MCF 10A (cell line): ENCODE measurements around the gene EFCAB12. TPM values are rescaled to one million over a fixed set of nuclear protein-coding genes. Genes with fewer than 3 reads are reported as not detected.

Source experiments
- BruUV-seq: library from RNA; stranded (reverse); fragments of 400-500 nt; replicated peaks from 2 replicates; lab custom pipeline; 2021; lab: Mats Ljungman, UMichigan
- CTCF ChIA-PET: fragments of 300-600 bp; sonication (Branson Sonifier 250); formaldehyde crosslinking; extraction: SDS; loops from one replicate; lab custom pipeline; 2021; ENCODE audit warnings: antibody characterized with exemption, inconsistent platforms; lab: Yijun Ruan, JAX
- POLR2A ChIA-PET: fragments of 300-600, 350-650 bp; sonication (Branson Sonifier 250); formaldehyde crosslinking; extraction: SDS; loops from one replicate; lab custom pipeline; 2020; ENCODE audit warnings: antibody characterized with exemption, inconsistent platforms; lab: Yijun Ruan, JAX
- DNase-seq: peaks from one replicate; pipeline ENCODE4 v3.0.0-alpha.2; 2018; ENCODE audit not compliant: unreplicated experiment
- H3K27ac Mint-ChIP-seq: one replicate; pipeline ENCODE4 v1.8.0; 2022; ENCODE audit warnings: mild to moderate bottlenecking, low read depth, mixed read lengths; ENCODE audit not compliant: unreplicated experiment
- H3K27me3 Mint-ChIP-seq: one replicate; pipeline ENCODE4 v1.8.0; 2022; ENCODE audit warnings: mixed read lengths; ENCODE audit not compliant: insufficient read depth, unreplicated experiment
- H3K36me3 Mint-ChIP-seq: one replicate; pipeline ENCODE4 v1.8.0; 2022; ENCODE audit warnings: mild to moderate bottlenecking, moderate library complexity, mixed read lengths; ENCODE audit not compliant: insufficient read depth, unreplicated experiment
- H3K4me1 Mint-ChIP-seq: one replicate; pipeline ENCODE4 v1.8.0; 2022; ENCODE audit warnings: mixed read lengths; ENCODE audit not compliant: insufficient read depth, unreplicated experiment
- H3K4me3 Mint-ChIP-seq: one replicate; pipeline ENCODE4 v1.8.0; 2022; ENCODE audit warnings: mild to moderate bottlenecking, moderate library complexity, mixed read lengths; ENCODE audit not compliant: unreplicated experiment
- H3K9me3 Mint-ChIP-seq: one replicate; pipeline ENCODE4 v1.8.0; 2022; ENCODE audit warnings: mixed read lengths; ENCODE audit not compliant: unreplicated experiment
- CTCF ChIP-seq: fragments of 200-600 bp; IDR thresholded peaks from one replicate; pipeline ENCODE4 v1.8.0; 2022; ENCODE audit warnings: antibody characterized with exemption, mild to moderate bottlenecking; ENCODE audit not compliant: unreplicated experiment
- intact Hi-C: fragments of 100-400 bp; cut with micrococcal nuclease; formaldehyde crosslinking; loops from 2 replicates; pipeline ENCODE4 v1.14.1; 2022
- total RNA-seq: library from RNA; stranded (reverse); gene quantifications from 2 replicates; pipeline ENCODE4 v1.2.3, GENCODE V29; 2022

EFCAB12 gene
- total RNA-seq, 1 experiment from 2014 or later: not detected

DNA sequence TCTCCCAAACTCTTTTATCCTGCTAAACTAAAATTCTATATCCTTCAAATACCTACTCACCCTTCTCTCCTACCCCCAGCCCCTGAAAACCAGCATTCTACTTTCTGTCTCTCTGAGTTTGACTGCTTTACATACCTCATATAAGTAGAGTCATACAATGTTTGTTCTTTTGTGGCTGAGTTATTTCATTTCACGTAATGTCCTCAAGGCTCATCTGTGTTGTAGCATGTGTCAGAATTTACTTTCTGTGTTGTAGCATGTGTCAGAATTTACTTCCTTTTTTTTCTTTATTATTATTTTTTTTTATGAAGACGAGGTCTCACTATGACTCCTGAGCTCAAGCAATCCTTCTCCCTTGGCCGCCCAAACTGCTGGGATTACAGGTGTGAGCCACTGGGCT lies 31.7 kb upstream of the EFCAB12 start:
- no peak for DNase-seq
- ChIA-PET CTCF (interaction anchor here (0.6 to 0.9 kb wide), 2 partner anchors 10 to 30 kb away, joined by 5 read pairs; no protein-coding TSS in a partner anchor), POLR2A (interaction anchor here (1.2 kb wide), 1 partner anchor 19 kb away, joined by 5 read pairs; no protein-coding TSS in a partner anchor)
- no peaks in the 10 kb centered on the region for H3K27me3 Mint-ChIP-seq
- BruUV-seq: no TSS peak
- H3K36me3 Mint-ChIP-seq: peaks cover 20% of the 10 kb centered on the region
- intact Hi-C loops: no loop called here
- H3K27ac Mint-ChIP-seq: peak overlapping the region; percentile 96
- H3K4me1 Mint-ChIP-seq: peaks cover 23% of the 10 kb centered on the region
- no peak for TF ChIP-seq CTCF
- H3K4me3 Mint-ChIP-seq: no peak overlapping the region
- no peaks in the 10 kb centered on the region for H3K9me3 Mint-ChIP-seq

DNA sequence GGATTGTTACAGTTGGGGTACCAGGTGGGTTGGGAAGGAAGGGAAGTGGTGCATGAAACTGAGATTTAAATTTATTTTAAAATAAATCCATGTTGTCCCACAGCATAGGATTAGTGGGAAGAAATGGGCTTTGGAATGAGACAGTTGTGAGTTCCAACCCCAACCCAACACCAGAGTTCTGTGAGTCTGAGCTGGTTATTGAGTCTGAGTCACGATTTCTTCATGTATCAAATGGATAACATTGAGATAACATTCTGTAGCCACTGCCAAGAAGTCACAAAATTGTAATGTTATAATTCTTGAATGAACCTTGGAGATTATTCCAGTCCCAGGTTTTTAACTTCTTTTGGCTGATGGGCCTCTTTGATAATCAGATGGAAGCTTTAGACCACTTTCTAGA lies 25.3 kb upstream of the EFCAB12 start:
- Mint-ChIP-seq H3K27me3 (no peaks in the 10 kb centered on the region), H3K4me3 (no peak overlapping the region), H3K9me3 (no peaks in the 10 kb centered on the region), H3K36me3 (peaks cover 36% of the 10 kb centered on the region), H3K27ac (no peak overlapping the region), H3K4me1 (peaks cover 11% of the 10 kb centered on the region)
- no TSS peak for BruUV-seq
- ChIA-PET POLR2A (interaction anchor here (0.6 to 1.9 kb wide), 2 partner anchors 32 to 258 kb away, joined by 3 to 4 read pairs; no protein-coding TSS in a partner anchor), CTCF (interaction anchor here (0.7 to 1.5 kb wide), 2 partner anchors 15 to 19 kb away, joined by 4 to 5 read pairs; no protein-coding TSS in a partner anchor)
- no peak for DNase-seq
- intact Hi-C loops: no loop called here
- TF ChIP-seq CTCF: no peak

DNA sequence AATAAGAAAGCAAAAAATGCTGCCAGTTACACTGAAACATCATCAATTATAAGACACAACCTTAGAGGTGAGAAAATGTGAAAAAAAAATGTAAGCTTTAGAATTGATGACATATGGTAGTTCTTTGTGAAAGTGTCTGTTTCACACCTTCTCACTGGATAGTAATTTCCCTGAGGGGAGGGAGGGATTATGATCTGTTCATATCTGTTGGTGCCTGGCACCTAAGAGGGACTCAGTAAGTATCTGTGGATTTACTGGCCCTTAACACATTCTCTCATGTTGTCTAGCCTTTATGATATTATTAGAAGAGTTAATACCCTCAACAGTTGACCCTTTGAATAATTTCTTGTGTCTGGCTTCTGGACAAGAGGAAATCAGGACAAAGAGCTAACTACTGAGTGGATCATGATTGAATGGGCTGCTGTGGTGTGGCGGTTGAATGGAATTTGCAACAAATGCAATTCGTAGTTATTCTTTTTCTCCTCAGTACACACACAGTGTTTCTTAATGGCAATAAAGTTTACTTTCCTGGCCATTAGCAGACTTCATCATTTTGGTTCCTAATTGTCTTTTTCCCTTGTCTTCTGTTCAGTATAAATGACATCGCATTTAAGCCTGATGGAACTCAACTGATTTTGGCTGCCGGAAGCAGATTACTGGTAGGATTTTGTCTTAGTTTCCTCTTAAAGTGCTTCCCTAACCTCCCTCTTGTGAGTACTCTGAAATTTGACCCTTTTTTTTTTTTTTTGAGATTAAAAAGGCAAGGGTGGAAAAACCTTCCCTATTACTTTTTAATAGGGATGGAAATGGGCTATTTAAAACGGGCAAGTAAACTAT lies 21.1 kb upstream of the EFCAB12 start:
- POLR2A ChIA-PET: interaction anchor here (0.7 to 2.9 kb wide), 2 partner anchors 9 to 395 kb away, joined by 3 to 15 read pairs; partner anchors contain the start of genes IFT122 and MBD4
- H3K27me3 Mint-ChIP-seq: no peaks in the 10 kb centered on the region
- BruUV-seq: no TSS peak
- peaks cover 35% of the 10 kb centered on the region for H3K36me3 Mint-ChIP-seq
- H3K9me3 Mint-ChIP-seq: no peaks in the 10 kb centered on the region
- no peak overlapping the region for H3K27ac Mint-ChIP-seq
- no peak for DNase-seq
- intact Hi-C loops: no loop called here
- TF ChIP-seq CTCF: no peak
- no peak overlapping the region for H3K4me3 Mint-ChIP-seq
- CTCF ChIA-PET: no interaction called here
- peaks cover 11% of the 10 kb centered on the region for H3K4me1 Mint-ChIP-seq

GRCh38 chr3:129448186-129448895 lies 19.9 kb upstream of the EFCAB12 start:
- intact Hi-C loops: no loop called here
- H3K36me3 Mint-ChIP-seq: peaks cover 29% of the 10 kb centered on the region
- no peak overlapping the region for H3K27ac Mint-ChIP-seq
- no peak for DNase-seq
- no peak for TF ChIP-seq CTCF
- H3K9me3 Mint-ChIP-seq: no peaks in the 10 kb centered on the region
- peaks cover 11% of the 10 kb centered on the region for H3K4me1 Mint-ChIP-seq
- no TSS peak for BruUV-seq
- POLR2A ChIA-PET: interaction anchor here (0.6 to 2.9 kb wide), 3 partner anchors 8 to 1039 kb away, joined by 3 to 15 read pairs (median 3); partner anchors contain the start of genes IFT122 and MBD4
- no peak overlapping the region for H3K4me3 Mint-ChIP-seq
- CTCF ChIA-PET: no interaction called here
- no peaks in the 10 kb centered on the region for H3K27me3 Mint-ChIP-seq
